SK-N-SH treated with all-trans-retinoic acid at 6 μM for 48 hours (cell line): Measurements from ENCODE around the gene MICAL1.

ENCODE experiments used
- ATAC-seq: fragments of 200-7000 bp; cut with Tn5 transposase; 3 replicates; pipeline ENCODE4 v1.9.1; 2020; ENCODE audit warnings: mild to moderate bottlenecking, moderate library complexity
- BACH2 ChIP-seq: fragments of 250-450 bp; sonication (Bioruptor Pico); IDR thresholded peaks from 2 replicates; pipeline ENCODE4 v1.9.0; 2021; ENCODE audit warnings: mild to moderate bottlenecking, borderline replicate concordance
- CREB5 ChIP-seq: fragments of 250-450 bp; sonication (Bioruptor Pico); IDR thresholded peaks from 2 replicates; pipeline ENCODE4 v1.5.1; 2020; ENCODE audit warnings: low read depth, mild to moderate bottlenecking, moderate library complexity
- CSDC2 ChIP-seq: fragments of 250-450 bp; sonication (Bioruptor Pico); IDR thresholded peaks from 2 replicates; pipeline ENCODE4 v1.5.0; 2020; ENCODE audit warnings: mild to moderate bottlenecking, moderate library complexity
- CSRNP3 ChIP-seq: fragments of 250-450 bp; sonication (Bioruptor Pico); IDR thresholded peaks from 2 replicates; pipeline ENCODE4 v1.5.1; 2021; ENCODE audit warnings: mild to moderate bottlenecking, moderate library complexity
- ESRRG ChIP-seq: fragments of 250-450 bp; sonication (Bioruptor Pico); IDR thresholded peaks from 2 replicates; pipeline ENCODE4 v1.6.1; 2021; ENCODE audit warnings: mild to moderate bottlenecking
- ISL1 ChIP-seq: fragments of 250-450 bp; sonication (Bioruptor Pico); IDR thresholded peaks from 2 replicates; pipeline ENCODE4 v2.1.2; 2022; ENCODE audit warnings: mild to moderate bottlenecking, moderate library complexity
- OSR1 ChIP-seq: fragments of 250-450 bp; sonication (Bioruptor Pico); IDR thresholded peaks from 2 replicates; pipeline ENCODE4 v1.8.0; 2022; ENCODE audit warnings: moderate library complexity, mild to moderate bottlenecking, inconsistent platforms
- PATZ1 ChIP-seq: fragments of 250-450 bp; sonication (Bioruptor Pico); IDR thresholded peaks from 2 replicates; pipeline ENCODE4 v1.8.0; 2020; ENCODE audit warnings: mild to moderate bottlenecking, moderate library complexity, borderline replicate concordance
- POU6F1 ChIP-seq: fragments of 250-450 bp; sonication (Bioruptor Pico); IDR thresholded peaks from 2 replicates; pipeline ENCODE4 v1.8.0; 2021; ENCODE audit warnings: low read depth, mild to moderate bottlenecking, moderate library complexity, borderline replicate concordance
- PPARA ChIP-seq: fragments of 250-450 bp; sonication (Bioruptor Pico); IDR thresholded peaks from 2 replicates; pipeline ENCODE4 v1.5.0; 2020; ENCODE audit warnings: mild to moderate bottlenecking, borderline replicate concordance
- SNAI2 ChIP-seq: fragments of 250-450 bp; sonication (Bioruptor Pico); IDR thresholded peaks from 2 replicates; pipeline ENCODE4 v1.5.0; 2020; ENCODE audit warnings: mild to moderate bottlenecking, moderate library complexity
- TSHZ2 ChIP-seq: fragments of 250-450 bp; sonication (Bioruptor Pico); IDR thresholded peaks from 2 replicates; pipeline ENCODE4 v1.5.0; 2020; ENCODE audit warnings: mild to moderate bottlenecking, moderate library complexity
- ZC3H10 ChIP-seq: fragments of 250-450 bp; sonication (Bioruptor Pico); IDR thresholded peaks from 2 replicates; pipeline ENCODE4 v1.5.1; 2021; ENCODE audit warnings: mild to moderate bottlenecking, moderate library complexity
- ZFP3 ChIP-seq: fragments of 250-450 bp; sonication (Bioruptor Pico); IDR thresholded peaks from 2 replicates; pipeline ENCODE4 v1.5.0; 2020; ENCODE audit warnings: mild to moderate bottlenecking, moderate library complexity
- ZFP30 ChIP-seq: fragments of 450-650 bp; formaldehyde crosslinking; IDR thresholded peaks from 2 replicates; pipeline ENCODE4 v1.5.0; 2022; ENCODE audit warnings: mild to moderate bottlenecking, moderate library complexity
- ZNF8 ChIP-seq: fragments of 450-650 bp; formaldehyde crosslinking; IDR thresholded peaks from 2 replicates; pipeline ENCODE4 v1.5.0; 2020; ENCODE audit warnings: mild to moderate bottlenecking, moderate library complexity

The MICAL1 gene

GRCh38 chr6:109428889-109429477 lies 26.6 kb downstream of the MICAL1 start:
- peak; percentile 61 for ATAC-seq
- TF ChIP-seq ZFP30 (CRISPR knock-in tag), result no peak
- TF ChIP-seq TSHZ2 (CRISPR knock-in tag), result no peak
- TF ChIP-seq ISL1, result no peak
- no peak for TF ChIP-seq ZC3H10 (CRISPR knock-in tag)
- TF ChIP-seq BACH2 (CRISPR knock-in tag), result no peak
- no peak for TF ChIP-seq CSRNP3
- TF ChIP-seq ZNF8 (CRISPR knock-in tag), result no peak
- TF ChIP-seq SNAI2 (CRISPR knock-in tag), result no peak
- no peak for TF ChIP-seq OSR1 (CRISPR knock-in tag)
- TF ChIP-seq ZFP3 (CRISPR knock-in tag), result no peak
- TF ChIP-seq CSDC2 (CRISPR knock-in tag), result no peak
- no peak for TF ChIP-seq PPARA (CRISPR knock-in tag)
- TF ChIP-seq PATZ1 (CRISPR knock-in tag), result no peak
- TF ChIP-seq CREB5 (CRISPR knock-in tag), result no peak
- no peak for TF ChIP-seq ESRRG

- no peak for ATAC-seq
- no peak for TF ChIP-seq CSRNP3
- TF ChIP-seq ISL1, result no peak
- TF ChIP-seq ZFP30 (CRISPR knock-in tag), result no peak
- TF ChIP-seq CREB5 (CRISPR knock-in tag), result no peak
- TF ChIP-seq POU6F1 (CRISPR knock-in tag), result no peak
- TF ChIP-seq CSDC2 (CRISPR knock-in tag), result no peak
- no peak for TF ChIP-seq PPARA (CRISPR knock-in tag)
- no peak for TF ChIP-seq PATZ1 (CRISPR knock-in tag)
- TF ChIP-seq ZNF8 (CRISPR knock-in tag), result no peak
These were observed 30.6 kb downstream of the MICAL1 start for GRCh38 chr6:109424946-109425345.
